ENCODE results near the gene DNAH11. TPM values are rescaled to one million over a fixed set of nuclear protein-coding genes. Genes with fewer than 3 reads are reported as not detected.

DNAH11 gene, protein sequence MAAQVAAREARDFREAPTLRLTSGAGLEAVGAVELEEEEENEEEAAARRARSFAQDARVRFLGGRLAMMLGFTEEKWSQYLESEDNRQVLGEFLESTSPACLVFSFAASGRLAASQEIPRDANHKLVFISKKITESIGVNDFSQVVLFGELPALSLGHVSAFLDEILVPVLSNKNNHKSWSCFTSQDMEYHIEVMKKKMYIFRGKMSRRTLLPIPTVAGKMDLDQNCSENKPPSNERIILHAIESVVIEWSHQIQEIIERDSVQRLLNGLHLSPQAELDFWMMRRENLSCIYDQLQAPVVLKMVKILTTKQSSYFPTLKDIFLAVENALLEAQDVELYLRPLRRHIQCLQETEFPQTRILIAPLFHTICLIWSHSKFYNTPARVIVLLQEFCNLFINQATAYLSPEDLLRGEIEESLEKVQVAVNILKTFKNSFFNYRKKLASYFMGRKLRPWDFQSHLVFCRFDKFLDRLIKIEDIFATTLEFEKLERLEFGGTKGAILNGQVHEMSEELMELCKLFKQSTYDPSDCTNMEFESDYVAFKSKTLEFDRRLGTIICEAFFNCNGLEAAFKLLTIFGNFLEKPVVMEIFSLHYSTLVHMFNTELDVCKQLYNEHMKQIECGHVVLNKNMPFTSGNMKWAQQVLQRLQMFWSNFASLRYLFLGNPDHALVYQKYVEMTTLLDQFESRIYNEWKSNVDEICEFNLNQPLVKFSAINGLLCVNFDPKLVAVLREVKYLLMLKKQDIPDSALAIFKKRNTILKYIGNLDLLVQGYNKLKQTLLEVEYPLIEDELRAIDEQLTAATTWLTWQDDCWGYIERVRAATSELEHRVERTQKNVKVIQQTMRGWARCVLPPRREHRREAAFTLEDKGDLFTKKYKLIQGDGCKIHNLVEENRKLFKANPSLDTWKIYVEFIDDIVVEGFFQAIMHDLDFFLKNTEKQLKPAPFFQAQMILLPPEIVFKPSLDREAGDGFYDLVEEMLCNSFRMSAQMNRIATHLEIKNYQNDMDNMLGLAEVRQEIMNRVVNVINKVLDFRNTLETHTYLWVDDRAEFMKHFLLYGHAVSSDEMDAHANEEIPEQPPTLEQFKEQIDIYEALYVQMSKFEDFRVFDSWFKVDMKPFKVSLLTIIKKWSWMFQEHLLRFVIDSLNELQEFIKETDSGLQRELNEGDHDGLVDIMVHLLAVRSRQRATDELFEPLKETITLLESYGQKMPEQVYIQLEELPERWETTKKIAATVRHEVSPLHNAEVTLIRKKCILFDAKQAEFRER (N-terminal part only)
- 0.39 TPM for total RNA-seq (2021; ENCODE audit: unreplicated experiment)
- 0.34 and 0.39 TPM in 2 replicates for polyA plus RNA-seq (2012)
- Bru-seq, nascent RNA = percentile 9 among the genes with signal in this experiment
- BruChase-seq, experiment 1, labeled RNA remaining after a 6-hour chase = percentile 7 among the genes with signal in this experiment
- percentile 8 among the genes with signal in this experiment for BruChase-seq, experiment 2, labeled RNA remaining after a 2-hour chase
- long read RNA-seq, partial matches to known transcripts = 0 of 1 reads
- long read RNA-seq, other reads (novel, unspliced or antisense) = 1 of 1 reads

DNA sequence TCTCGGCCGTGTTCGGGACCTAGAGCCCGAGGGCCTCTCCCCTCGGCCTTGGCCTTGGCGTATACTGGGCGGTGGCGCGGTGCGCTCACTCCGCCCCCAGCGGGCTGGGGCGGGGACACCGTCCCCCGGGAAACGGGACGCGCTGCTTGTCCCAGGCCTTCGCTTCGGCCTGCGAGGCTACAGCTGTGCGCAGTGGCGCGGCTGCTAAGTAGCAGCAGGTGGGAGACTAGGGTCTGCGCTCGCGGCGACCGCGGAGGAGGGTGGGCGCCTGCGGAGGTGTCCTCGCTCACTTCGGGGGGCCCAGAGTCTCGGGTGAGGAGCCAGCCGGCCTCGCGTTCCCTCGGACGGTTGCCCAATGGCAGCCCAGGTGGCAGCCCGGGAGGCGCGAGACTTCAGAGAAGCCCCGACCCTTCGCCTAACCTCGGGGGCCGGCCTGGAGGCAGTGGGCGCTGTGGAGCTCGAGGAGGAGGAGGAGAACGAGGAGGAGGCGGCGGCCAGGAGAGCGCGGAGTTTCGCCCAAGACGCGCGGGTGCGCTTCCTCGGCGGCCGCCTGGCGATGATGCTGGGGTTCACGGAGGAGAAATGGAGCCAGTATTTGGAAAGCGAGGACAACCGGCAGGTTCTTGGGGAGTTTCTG lies at the start of gene DNAH11:
Gene DNAH11, plus strand, starts transcription at position 149 of the 637 bp plus-strand sequence. Its CDS starts 207 bp downstream, at position 356.
- BruUV-seq (replicated peaks) = no TSS peak
- intact Hi-C loops (cut with micrococcal nuclease) = no loop called here
- Histone ChIP-seq H3K9ac (ENCODE audit: low read length) (no peak within 1 kb of the TSS), H3K79me2 (ENCODE audit: insufficient read depth, low read length) (no peaks in the 10 kb centered on the region), H3K4me1 (ENCODE audit: control insufficient read depth in 1 of 2, insufficient read depth in 2 of 2, low read length in 2 of 2) (no peaks in the 10 kb centered on the region), H3K4me3 (replicated peaks in 1 of 2; ENCODE audit: low read depth in 1 of 2, low read length in 2 of 2) (no peak within 1 kb of the TSS), H3K4me2 (ENCODE audit: low read length) (no peak within 1 kb of the TSS), H3K27ac (ENCODE audit: low read depth, low read length) (no peak within 1 kb of the TSS), H4K20me1 (ENCODE audit: insufficient read depth) (no peaks in the 10 kb centered on the region), H3K9me3 (ENCODE audit: control insufficient read depth in 1 of 2, insufficient read depth in 1 of 2, low read depth in 1 of 2, low read length in 2 of 2) (no peaks in the 10 kb centered on the region), H3K36me3 (ENCODE audit: control insufficient read depth in 1 of 2, insufficient read depth in 2 of 2, low read length in 2 of 2) (no peaks in the 10 kb centered on the region), H2AFZ (ENCODE audit: low read depth, low read length, poor library complexity, severe bottlenecking) (no peak within 1 kb of the TSS), H3K9me2 (ENCODE audit: insufficient read depth) (no peaks in the 10 kb centered on the region), H3K27me3 (ENCODE audit: insufficient read depth, low read length) (no peaks in the 10 kb centered on the region)
- ATAC-seq (no peak), DNase-seq (ENCODE audit: low read depth, low spot score) (no peak)
- ChIA-PET RAD21 (ENCODE audit: low non-redundant PET in 1 of 2, low total read pairs in 2 of 2, uncharacterized antibody in 2 of 2, unreplicated experiment in 2 of 2) (no interaction called here), POLR2A (no interaction called here), CTCF (no interaction called here)
- TF ChIP-seq SP1 (IDR thresholded peaks at IDR 0.05; ENCODE audit: low read depth) (no peak), FOSL1 (IDR thresholded peaks at IDR 0.05; ENCODE audit: low read depth) (no peak), JUND (IDR thresholded peaks at IDR 0.05) (no peak), ZFX (IDR thresholded peaks at IDR 0.05) (no peak), SIN3A (IDR thresholded peaks at IDR 0.05; ENCODE audit: low read depth) (no peak), YY1 (IDR thresholded peaks at IDR 0.05; ENCODE audit: extremely low read depth, insufficient replicate concordance, low read depth, low read length) (no peak), POLR2AphosphoS5 (IDR thresholded peaks at IDR 0.05; ENCODE audit: low read depth, low read length) (no peak), CBX3 (IDR thresholded peaks at IDR 0.05; ENCODE audit: low read depth) (no peak), EGR1 (IDR thresholded peaks at IDR 0.05; ENCODE audit: low read depth) (no peak), ELF1 (IDR thresholded peaks at IDR 0.05; ENCODE audit: borderline replicate concordance, low read depth) (no peak), EZH2 (IDR thresholded peaks at IDR 0.05) (no peak), TCF7L2 (IDR thresholded peaks at IDR 0.05; ENCODE audit: borderline replicate concordance, extremely low read depth, insufficient read depth, insufficient read length) (no peak)
- TF ChIP-seq, protein P1, sequence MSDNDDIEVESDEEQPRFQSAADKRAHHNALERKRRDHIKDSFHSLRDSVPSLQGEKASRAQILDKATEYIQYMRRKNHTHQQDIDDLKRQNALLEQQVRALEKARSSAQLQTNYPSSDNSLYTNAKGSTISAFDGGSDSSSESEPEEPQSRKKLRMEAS (IDR thresholded peaks at IDR 0.05) = no peak
- TF ChIP-seq, protein P2, sequence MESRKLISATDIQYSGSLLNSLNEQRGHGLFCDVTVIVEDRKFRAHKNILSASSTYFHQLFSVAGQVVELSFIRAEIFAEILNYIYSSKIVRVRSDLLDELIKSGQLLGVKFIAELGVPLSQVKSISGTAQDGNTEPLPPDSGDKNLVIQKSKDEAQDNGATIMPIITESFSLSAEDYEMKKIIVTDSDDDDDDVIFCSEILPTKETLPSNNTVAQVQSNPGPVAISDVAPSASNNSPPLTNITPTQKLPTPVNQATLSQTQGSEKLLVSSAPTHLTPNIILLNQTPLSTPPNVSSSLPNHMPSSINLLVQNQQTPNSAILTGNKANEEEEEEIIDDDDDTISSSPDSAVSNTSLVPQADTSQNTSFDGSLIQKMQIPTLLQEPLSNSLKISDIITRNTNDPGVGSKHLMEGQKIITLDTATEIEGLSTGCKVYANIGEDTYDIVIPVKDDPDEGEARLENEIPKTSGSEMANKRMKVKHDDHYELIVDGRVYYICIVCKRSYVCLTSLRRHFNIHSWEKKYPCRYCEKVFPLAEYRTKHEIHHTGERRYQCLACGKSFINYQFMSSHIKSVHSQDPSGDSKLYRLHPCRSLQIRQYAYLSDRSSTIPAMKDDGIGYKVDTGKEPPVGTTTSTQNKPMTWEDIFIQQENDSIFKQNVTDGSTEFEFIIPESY (IDR thresholded peaks at IDR 0.05; ENCODE audit: extremely low read depth, insufficient replicate concordance, low read length) = no peak

Measured in HCT116 (cell line).